ENCODE results near the gene HTR3D.
"Not testable (repeated sequence)": the region's sequence is repeated elsewhere in the genome, so short reads cannot be mapped to it uniquely, and the experiment has no call there.

The HTR3D gene

DNA sequence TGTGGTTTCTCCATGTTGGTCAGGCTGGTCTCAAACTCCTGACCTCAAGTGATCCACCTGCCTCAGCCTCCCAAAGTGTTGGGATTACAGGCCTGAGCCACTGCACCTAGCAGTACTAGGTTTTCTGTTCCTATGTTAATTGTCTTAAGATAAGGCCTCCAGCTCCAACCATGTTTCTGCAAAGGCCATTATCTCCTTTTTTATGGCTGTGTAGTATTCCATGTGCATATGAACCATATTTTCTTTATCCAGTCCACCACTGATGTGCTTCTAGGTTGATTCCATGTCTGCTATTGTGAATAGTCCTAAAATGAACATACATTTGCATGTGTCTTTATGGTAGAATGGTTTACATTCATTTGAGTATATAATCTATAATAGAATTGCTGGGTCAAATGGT is 31.1 kb downstream of the HTR3D start:
- DNase-seq (ENCODE audit: low spot score): no peak
- FAIRE-seq: no peak

DNA sequence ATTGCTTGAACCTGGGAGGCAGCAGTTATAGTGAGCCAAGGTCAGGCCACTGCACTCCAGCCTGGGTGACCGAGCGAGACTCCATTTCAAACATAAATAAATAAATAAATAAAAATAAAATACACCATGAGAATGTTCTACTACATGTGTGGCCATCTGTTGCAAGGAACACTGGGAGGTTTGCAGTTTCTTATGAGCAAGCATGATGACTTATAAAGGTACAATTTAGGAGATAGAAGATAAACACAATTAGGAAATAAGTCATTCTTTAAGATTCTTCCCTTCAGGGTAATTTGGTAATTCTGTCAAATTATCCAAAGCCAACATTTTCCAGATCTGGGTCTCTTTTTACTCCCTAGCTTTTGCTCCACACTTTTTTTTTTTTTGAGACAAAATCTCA is 34.7 kb downstream of the HTR3D start:
- no peak for FAIRE-seq
- no peak for DNase-seq (ENCODE audit: low spot score)

GRCh38 chr3:184067573-184068055 is 36.1 kb downstream of the HTR3D start:
- FAIRE-seq (no peak), DNase-seq (ENCODE audit: low spot score) (no peak)

DNA sequence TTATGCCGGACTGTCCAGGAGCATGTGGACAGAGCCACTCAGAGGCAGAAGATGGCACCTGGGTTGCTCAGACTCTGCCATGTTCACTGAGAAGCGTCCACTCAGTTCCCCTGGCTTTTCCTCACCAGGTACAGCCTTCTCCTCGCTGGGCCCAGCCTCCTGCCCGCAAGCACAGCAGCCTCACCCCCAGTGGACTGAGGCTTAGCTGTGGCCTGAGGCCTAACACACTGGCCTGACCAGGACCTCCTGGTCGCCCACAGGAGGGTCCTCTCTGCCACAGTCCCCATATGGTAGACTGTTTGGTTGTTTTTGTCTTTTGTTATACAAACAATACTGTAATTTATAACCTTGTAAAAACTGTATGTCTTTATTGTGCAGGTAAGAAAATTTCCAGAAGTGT is 36.8 kb downstream of the HTR3D start:
- FAIRE-seq (no peak), DNase-seq (ENCODE audit: low spot score) (no peak)

DNA sequence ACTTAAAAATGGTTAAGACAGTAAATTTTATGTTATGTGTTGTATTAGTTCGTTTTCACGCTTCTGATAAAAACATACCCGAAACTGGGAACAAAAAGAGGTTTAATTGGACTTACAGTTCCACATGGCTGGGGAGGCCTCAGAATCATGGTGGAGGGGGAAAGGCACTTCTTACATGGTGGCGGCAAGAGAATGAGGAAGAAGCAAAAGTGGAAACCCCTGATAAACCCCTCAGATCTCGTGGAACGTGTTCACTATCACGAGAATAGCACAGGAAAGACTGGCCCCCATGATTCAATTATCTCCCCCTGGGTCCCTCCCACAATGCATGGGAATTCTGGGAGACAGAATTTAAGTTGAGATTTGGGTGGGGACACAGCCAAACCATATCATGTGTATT is 39.6 kb downstream of the HTR3D start:
- not testable (repeated sequence) for FAIRE-seq; DNase-seq (ENCODE audit: low spot score)

DNA sequence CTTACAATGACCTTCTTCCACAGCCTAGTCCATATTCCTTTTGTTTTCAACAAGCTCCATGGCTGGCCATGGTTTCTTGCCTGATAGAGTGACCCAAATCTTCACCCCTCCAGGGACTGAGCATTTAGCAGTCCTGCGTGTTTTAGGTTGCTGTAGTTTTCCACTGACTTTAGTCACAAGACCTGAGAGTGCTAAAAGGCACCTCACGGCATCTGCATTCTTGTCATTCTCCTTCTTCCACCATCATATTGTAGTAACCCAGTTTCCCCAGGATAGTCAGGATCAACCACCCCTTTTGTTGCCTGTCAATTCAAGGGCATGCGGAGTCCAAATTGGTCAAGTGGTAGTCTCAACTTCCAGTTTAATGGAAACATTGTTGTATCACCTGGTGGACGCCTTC is 42.1 kb downstream of the HTR3D start:
- no peak for DNase-seq (ENCODE audit: low spot score)
- no peak for FAIRE-seq

DNA sequence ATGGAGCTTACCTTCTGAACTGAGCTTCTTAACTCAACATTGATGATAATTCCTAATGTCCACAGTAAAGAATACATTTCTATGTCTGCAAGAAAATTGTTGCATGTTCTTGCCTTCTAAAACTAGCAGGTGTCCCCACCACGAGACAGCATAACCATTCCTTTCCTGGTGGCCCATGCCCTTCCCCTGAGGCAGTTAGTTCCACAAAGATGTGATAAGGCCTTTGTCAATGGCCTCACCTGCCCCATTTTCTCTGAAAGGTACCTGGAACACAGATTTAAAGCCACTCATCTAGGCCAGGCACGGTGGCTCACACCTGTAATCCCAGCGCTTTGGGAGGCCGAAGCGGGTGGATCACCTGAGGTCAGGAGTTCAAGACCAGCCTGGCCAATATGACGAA is 44.4 kb downstream of the HTR3D start:
- DNase-seq (ENCODE audit: low spot score) (no peak), FAIRE-seq (no peak)

GRCh38 chr3:184077881-184078280 is 46.3 kb downstream of the HTR3D start:
- no peak for FAIRE-seq
- DNase-seq (ENCODE audit: low spot score): no peak

DNA sequence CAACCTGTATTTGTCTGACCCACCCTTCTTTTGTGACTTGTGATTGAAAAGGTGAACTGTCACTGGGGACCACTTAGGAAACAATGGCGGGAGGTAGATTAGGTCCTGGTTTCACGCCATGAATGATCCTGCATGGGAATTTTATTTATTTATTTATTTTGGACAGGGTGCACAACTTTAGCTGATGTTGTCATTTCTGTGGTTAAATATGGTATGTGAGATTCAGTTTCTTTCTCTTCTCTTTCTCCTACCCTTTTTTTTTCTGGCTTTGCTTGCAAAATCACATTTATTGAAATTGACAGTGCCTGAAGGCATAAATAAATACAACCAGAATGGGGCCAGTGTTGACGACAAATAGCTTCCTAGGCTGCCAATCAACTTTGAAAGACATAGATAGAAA is 47.3 kb downstream of the HTR3D start:
- no peak for FAIRE-seq
- no peak for DNase-seq (ENCODE audit: low spot score)

DNA sequence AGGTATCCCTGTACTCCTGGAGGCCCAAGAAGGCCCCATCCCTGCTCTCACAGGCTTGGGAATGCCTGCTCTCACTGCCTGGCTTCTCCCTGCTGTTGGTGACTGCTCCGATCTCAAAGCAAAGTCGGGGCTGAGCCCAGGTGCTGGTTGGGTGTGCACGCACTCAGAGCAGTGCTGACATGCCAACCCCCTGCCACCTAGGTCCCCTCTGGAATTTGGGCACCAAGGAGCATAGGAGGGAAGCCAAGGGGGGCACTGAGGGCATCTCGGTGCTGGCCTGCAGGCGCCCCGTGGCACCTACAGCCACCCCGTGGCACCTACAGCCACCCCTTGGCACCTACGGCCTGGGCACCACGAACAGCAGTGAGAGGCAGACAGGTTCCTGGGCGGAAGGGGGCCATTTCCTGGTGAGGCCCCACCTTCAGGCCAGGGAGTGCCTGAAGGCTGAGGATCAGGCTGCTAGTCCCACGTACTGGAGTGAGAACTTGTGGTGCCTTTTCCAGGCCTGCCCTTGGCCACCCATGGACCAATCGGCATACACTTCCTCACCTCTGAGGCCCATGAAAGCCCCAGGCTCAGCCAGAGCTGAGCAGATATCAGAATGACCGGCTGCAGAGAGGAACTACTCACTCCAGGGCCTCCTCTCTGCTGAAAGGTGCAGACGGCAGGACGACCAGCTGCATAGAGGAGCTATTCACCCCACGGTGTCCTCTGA is 49.7 kb downstream of the HTR3D start:
- no peak for FAIRE-seq
- no peak for DNase-seq (ENCODE audit: low spot score)

GRCh38 chr3:184082034-184082433 is 50.5 kb downstream of the HTR3D start:
- DNase-seq (ENCODE audit: low spot score) (no peak), FAIRE-seq (no peak)

DNA sequence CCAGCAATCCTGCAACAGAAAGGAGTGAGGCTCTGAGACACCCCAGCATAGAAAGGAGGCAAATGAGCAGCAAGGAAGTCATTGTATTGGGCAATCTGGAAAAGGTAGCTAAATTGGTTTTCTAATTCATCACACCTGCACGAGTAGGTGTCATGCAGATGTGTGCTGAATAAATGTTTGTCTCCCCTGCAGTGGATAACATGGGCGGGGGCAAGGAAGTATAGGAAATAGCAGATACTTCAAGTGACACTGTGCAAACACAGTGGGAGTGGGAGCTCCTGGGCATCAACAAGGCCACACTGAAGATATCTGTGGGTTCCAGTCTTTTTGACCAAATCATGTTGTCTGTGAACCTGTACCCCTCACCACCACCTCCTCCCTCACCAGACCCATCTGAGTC is 50.9 kb downstream of the HTR3D start:
- DNase-seq (ENCODE audit: low spot score): no peak
- no peak for FAIRE-seq

- FAIRE-seq (no peak), DNase-seq (ENCODE audit: low spot score) (peak; percentile 23)
These were observed 53.9 kb downstream of the HTR3D start for GRCh38 chr3:184085389-184085852.

Measured in urothelium cell line (cell line).